ENCODE results near the gene YPEL3.
"Not testable (repeated sequence)": the region's sequence is repeated elsewhere in the genome, so short reads cannot be mapped to it uniquely, and the experiment has no call there.

Gene YPEL3, protein sequence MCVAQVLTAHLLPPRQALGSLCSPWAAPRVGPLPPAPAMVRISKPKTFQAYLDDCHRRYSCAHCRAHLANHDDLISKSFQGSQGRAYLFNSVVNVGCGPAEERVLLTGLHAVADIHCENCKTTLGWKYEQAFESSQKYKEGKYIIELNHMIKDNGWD

DNA sequence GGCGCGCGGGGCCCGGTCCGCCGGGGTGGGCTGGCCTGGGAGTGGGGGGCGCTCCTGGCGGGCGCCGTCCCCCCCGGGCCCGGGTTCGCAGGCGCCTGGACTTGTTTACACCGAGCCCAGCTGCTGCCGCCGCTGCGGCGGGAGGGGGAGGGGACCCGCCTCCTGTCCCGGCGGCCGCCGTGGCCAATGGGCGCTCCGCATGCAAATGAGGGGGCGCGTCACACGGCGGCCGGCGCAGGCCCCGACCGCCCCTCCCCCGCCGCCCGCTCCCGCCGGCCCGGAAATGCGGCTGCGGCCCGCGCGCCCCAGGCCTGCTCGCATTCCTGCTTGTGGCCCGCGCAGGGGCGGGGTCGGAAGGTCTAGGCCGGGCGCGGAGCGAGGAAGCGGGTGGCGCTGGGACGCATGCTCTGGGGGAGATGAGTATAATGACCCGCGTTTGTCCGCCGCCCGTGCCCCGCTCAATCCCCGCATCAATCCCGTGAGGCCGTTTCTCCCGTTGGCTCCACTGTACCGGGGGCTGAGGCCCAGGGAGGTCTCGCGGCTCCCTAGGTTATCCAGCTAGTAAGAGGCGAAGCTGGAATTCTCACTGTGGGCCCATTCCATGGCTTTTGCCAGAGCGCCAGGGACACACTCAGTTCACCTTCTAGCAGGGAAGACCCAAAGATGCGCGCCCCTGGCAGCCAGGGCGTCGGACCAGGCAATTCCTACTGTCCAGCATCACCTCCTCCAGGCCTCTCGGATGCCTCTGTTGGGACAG, at the start of gene YPEL3:
TSS of gene YPEL3 (minus strand) at position 109 of the 757 bp plus-strand sequence. CDS start 731 bp downstream, outside the sequence.
- peak; percentile 85 for DNase-seq (ENCODE audit: low read depth in 2 of 2)

DNA sequence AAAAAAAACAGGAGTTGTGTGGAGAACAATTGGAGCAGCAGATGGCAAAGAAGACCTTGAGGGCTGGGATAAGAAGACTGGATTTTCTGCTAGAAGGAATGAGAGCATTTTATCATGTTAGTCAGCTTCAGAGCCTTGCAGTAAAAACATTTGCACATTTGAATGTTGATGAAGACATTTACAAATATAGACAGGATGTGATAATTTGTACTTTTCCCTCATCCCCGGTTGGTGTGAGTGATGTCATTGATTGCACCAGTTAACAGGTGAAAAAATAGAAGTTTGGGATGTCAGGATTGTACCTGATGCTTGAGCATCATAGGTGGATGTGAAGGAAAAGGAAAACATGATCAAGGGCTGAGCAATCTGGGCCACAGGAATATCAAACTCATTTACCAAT, 49.6 kb upstream of the YPEL3 start:
- no peak for DNase-seq (ENCODE audit: low read depth in 2 of 2)

DNA sequence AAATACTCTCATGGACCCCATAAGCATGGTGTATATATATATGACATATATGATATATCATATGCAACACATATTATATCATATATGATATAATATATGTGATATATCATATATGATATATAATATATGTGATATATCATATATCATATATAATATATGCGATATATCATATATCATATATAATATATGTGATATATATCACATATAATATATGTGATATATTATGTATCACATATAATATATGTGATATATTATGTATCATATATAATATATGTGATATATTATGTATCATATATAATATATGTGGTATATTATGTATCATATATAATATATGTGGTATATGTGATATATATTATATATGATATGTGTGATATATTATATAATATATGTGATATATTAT, 48.9 kb upstream of the YPEL3 start:
- no peak for DNase-seq (ENCODE audit: low read depth in 2 of 2)

DNA sequence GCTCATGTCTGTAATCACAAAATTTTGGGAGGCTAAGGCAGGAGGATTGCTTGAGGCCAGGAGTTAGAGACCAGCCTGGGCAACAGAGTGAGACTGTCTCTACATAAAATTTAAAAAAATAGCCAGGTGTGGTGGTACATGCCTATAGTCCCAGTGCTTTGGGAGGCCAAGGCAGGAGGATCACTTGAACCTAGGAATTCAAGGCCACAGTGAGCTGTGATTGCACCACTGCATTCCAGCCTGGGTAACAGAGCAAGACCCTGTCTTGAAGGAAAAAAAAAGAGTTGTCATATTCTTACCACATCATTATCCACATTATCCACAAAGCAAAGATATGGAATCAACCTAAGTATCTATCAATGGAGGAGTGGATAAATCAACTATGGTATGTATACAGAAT, 48.0 kb upstream of the YPEL3 start:
- DNase-seq (ENCODE audit: low read depth in 2 of 2) = no peak

DNA sequence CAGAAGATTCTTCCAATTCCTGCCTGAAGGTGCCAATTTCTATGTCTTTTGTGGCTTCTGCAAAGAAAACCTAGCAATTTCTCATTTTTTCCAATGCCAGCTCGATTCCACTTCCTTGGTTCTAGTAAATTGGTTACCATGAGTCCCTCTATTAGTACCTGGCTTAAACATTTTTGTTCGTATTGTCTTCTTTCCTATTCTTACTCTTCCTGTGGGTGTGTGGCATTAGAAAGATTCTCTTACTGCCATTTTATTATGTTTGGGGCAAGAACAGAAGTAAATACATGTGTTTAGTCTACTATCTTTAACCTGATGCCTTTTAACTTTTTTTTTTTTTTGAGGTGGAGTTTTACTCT, 47.3 kb upstream of the YPEL3 start:
- DNase-seq (ENCODE audit: low read depth in 2 of 2) = no peak

DNA sequence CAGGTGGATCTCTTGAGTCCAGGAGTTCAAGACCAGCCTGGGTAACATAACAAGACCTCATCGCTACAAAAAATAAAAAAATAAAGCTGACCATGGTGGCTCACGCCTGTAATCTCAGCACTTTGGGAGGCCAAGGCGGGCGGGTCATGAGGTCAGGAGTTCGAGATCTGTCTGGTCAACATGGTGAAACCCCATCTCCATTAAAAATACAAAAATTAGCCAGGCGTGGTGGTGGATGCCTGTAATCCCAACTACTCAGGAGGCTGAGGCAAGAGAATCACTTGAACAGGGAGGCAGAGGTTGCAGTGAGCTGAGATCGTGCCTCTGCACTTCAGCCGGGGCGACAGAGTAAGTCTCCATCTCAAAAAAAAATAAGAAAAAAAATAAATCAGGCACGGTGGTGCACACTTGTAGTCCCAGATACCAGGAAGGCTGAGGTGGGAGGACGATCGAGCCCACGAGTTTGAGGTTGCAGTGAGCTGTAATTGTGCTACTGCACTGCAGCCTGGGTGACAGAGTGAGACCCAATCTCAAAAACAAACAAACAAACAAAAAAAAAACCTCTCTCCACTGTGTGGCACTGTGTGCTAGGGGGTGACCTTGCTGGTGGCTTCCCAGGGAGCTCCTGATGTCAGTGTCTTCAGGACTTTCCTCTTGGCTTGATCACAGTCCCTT, 46.8 kb upstream of the YPEL3 start:
- no peak for DNase-seq (ENCODE audit: low read depth in 2 of 2)

DNA sequence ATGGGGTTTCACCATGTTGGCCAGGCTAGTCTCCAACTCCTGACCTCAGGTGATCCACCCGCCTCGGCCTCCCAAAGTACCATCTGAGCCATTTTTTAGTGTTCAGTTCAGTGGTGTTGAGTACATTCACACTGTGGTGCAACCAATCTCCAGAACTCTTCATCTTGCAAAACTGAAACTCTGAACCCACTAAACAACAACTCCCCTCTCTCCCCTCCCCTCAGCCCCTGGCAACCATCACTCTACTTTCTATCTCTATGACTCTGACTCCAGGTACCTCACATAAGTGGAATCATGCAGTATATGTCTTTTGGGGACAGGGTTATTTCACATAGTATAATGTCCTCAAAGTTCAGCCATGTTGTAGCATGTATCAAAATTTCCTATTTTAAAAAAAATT, 45.7 kb upstream of the YPEL3 start:
- no peak for DNase-seq (ENCODE audit: low read depth in 2 of 2)

DNA sequence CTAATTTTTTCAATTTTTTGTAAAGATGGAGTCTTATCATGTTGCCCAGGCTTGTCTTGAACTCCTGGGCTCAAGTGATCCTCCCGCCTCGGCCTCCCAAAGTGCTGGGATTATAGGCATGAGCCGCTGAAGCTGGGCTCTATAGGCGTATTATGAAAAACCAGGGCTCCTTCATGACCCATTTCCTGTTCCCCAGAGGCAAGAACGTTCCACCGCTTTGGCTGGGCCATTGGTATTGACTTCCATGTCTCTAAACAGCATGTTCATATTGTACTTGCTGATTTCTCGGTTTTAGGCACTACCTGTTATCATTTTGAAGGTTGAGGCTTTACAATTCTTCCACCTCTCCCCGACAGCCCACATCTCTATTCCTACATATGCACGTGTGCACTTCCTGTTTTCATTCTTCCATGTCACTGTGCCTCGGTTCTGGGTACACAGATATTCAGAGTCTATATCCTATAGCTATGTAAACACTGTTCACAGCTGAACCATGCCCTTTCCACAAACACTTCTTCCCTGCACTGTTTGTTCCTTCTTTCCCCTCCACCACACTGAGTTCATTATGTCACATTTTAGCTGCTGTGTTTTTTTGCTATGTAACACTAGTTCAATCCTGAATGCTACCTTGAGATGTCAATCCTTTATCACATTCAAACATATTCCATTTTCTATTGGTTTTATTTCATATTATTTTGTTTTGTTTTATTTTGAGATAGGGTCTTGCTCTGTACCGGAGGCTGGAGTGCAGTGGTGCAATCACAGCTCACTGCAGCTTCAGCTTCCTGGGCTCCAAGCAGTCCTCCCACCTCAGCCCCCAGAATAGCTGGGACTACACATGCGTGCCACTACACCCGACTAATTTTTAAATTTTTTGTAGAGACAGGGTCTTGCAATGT, 43.8 kb upstream of the YPEL3 start:
- no peak for DNase-seq (ENCODE audit: low read depth in 2 of 2)

DNA sequence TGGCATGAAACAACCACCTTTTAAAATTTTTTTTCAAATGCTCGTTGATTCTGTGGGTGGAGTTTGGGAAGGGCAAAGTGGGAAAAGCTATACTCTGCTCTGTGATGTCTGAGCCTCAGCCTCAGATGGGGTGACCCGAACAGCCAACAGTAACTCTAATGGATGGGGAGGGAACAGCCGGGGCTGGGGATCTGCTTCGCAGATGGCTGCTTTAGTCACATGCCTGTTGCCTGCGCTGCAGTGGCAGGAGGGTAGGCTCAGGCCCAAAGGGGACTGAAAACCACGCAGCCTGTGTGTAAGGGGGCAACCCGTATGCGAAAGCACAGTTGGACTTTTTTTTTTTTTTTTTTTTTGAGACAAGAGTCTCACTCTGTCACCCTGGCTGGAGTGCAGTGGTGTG, 41.9 kb upstream of the YPEL3 start:
- DNase-seq (ENCODE audit: low read depth in 2 of 2) = no peak

DNA sequence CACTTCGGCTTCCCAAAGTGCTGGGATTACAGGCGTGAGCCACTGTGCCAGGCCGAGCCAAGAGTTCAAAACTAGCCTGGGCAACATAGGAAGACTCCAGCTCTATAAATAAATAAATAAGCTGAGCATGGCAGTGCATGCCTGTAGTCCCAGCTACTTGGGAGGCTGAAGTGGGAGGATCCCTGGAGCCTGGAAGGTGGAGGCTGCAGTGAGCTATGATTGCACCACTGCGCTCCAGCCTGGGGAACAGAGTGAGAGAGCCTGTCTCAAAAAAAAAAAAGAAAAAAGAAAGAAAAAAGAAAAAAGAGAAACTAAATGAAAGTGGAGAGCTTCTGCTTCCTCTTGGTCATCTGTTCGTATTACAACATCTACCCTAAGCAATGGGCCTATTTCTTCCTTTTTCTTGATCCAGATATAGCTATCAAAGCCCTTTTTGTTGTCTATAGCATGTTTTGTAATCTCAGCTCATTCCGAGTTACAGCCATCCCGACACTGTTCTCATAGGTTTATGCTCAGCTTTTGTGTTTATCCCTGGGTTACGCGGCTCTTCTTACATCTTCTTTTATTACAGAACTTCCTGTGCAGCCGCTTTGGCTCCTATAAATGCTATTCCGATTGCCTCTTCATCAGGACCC, 41.1 kb upstream of the YPEL3 start:
- DNase-seq (ENCODE audit: low read depth in 2 of 2) = no peak

DNA sequence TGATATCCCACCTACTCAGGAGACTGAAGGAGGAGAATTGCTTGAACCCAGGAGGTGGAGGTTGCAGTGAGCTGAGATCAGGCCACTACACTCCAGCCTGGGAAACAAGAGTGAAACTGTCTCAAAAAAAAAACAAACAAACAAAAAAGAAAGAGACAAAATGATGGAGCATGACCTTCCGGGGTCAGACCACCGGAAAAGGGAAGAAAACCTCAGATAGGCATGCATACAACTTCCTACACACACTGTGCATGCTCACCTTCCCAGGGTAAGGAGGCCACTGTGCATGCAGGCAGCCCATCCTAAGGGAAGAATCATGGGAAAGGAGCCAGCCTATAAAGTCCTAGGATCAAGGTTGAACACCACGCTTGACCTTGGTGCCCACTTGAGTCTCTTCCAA, 36.6 kb upstream of the YPEL3 start:
- DNase-seq (ENCODE audit: low read depth in 2 of 2) = no peak

DNA sequence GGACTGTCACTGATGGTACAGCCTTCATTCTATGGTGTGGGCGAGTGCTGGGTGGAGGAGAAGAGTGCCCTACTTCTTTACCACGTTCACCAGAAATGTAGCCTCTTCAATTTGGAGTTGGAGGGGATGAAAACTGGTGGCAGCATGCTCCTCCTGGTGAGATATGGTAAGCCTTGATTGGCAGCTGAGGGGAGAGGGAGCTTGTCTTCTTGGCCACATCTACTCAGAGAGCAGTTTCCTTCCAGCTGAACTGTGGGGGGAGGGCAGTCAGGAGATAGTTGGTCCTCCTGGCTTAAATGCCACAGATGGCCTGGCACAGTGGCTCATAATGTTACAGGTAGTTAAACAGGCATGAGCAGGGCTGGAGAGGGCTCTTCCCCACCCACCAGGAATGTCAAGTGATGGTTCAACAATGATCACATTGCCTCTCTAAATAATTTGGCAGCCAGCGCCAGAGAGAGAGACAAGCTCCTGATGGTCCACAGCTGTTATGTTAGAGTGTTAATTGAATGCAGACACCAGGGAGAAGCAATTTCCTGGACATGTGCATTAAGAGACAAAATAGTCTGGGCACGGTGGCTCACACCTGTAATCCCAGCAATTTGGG, 36.0 kb upstream of the YPEL3 start:
- DNase-seq (ENCODE audit: low read depth in 2 of 2) = no peak

DNA sequence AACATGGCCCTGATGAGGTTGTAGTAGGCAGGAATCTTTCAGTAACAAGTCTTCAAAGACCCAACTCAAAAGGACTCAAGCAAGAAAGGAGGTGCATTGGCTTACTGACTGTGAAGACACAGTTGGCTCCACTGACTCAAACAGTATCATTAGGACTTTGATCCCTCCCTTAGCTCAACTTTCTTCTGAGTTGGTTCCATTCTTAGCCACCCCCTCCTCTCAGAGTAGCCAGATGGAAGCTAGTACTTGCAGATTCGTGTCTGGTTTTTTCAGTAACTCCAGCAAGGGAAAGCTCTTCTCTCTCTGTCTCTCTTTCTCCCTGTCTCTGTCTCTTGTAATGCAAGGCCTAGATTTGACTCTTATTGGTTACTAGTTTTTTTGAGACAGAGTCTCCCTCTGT, 32.0 kb upstream of the YPEL3 start:
- no peak for DNase-seq (ENCODE audit: low read depth in 2 of 2)

DNA sequence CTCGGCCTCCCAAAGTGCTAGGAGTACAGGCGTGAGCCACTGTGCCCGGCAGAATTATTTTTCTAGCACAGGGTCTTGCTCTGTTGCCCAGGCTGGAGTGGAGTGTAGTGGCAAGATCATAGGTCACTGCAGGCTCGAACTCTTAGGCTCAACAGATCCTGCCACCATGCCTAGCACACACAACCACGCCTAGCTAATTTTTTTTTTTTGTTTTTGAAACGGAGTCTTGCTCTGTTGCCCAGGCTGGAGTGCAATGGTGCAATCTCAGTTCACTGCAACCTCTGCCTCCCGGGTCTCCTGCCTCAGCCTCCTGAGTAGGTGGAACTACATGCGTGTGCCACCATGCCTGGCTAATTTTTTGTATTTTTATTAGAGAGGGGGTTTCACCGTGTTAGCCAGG, 29.7 kb upstream of the YPEL3 start:
- DNase-seq (ENCODE audit: low read depth in 2 of 2) = not testable (repeated sequence)

DNA sequence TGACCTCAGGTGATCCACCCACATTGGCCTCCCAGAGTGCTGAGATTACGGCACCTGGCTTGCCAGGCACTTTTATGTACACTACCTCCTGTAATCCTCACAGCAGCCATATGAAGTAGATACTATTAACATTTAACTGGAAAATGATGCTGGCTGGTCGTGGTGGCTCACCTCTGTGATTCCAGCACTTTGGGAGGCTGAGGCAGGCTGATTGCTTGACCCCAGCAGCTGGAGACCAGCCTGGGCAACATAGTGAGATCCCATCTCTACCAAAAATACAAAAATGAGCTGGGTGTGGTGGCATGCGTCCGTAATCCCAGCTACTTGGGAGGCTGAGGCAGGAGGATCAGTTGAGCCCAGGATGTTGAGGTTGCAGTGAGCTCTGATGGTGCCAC, 29.0 kb upstream of the YPEL3 start:
- DNase-seq (ENCODE audit: low read depth in 2 of 2) = no peak

DNA sequence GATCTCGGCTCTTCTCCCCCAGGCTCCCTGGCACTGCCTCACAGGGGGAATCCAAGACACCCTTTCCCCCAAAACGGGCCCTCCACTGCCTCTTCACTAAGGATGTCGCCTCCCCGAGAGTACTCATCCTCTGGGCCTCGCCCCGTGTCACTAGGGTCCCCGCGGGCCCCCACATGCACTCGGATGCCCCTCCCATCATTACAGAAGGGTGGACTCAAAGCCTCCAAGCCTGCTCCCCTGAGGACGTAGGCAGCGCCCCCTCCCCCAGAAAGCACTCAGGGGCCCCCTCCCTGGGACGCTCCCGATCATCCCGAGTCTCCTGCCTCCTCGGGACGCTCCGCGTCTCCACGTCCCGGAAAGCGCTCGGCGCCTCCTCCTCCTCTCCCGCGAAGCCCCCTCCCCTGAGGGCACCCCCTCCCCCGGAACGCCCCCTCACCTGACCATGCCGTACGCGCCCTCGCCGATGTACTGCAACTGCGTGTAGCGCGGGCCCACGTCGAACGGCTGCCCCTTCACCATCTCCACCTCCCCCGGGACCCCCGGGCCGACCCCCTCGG, 26.7 kb upstream of the YPEL3 start:
- no peak for DNase-seq (ENCODE audit: low read depth in 2 of 2)

DNA sequence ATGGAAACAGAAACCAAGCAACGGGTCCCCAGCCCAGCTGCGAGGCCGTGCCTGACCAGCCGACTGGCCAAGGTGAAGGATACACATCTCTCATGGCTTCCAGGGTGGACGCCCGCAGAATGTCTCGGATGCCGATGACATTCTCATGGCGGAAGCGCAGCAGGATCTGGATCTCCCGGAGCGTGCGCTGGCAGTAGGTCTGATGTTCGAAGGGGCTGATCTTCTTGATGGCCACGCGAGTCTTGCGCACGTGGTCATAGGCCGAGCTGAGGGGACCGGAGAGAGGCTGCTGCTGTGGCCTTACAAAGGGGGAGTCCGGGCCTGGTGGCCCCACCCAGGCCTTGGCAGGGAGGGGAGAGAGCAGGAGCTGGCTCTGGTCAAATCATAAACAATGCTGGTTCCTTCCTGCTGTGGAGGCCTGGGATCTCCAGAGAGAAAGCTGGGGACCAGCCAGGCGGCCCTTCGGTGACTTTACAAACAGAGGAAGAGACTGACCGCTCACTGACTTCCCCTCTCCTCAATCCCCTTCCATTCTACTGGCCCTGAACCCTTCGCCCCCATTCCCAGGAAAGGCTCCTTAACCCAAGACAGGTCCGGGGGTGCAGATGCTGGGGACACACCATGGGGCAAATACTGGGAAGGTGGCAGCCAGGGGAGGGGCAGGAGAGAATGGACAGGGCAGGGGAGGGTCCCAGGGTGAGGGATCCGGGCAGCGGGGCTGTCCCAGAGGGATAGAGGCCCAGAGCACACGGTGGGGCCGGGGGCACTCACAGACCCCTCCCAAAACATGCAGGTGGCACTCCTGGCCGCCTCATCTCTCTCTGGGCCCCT, 25.9 kb upstream of the YPEL3 start:
- no peak for DNase-seq (ENCODE audit: low read depth in 2 of 2)

DNA sequence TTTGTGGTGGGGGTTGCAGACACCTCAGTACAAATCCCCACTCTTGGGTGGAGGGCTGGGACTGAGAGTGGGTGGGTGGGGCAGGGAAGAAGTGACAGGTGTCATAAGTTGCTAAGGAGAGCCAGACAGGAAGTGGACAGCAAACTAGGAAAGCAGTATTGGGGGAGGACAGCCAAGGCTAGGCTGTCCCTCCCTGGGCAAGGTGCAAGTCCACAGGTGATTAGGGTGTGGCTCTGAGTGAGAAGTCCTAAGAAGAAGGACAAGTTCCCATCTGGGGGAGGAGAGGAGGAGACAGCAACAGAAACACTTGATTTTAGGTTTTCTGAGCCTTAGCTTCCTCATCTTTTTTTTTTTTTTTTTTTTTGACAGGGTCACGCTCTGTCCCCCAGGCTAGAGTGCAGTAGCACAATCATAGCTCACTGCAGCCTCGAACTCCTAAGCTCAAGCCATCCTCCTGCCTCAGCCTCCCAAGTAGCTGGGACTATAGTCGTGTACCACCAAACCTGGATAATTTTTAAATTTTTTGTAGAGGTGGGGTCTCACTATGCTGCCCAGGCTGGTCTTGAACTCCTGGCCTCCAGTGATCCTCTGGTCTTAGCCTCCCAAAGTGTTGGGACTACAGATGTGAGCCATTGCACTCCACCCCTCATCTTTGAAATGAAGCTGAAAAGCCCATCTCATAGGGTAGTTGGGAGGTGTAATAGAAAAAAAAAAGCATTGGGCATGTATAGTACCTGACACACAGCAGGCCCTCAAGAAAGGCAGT, 24.5 kb upstream of the YPEL3 start:
- no peak for DNase-seq (ENCODE audit: low read depth in 2 of 2)

DNA sequence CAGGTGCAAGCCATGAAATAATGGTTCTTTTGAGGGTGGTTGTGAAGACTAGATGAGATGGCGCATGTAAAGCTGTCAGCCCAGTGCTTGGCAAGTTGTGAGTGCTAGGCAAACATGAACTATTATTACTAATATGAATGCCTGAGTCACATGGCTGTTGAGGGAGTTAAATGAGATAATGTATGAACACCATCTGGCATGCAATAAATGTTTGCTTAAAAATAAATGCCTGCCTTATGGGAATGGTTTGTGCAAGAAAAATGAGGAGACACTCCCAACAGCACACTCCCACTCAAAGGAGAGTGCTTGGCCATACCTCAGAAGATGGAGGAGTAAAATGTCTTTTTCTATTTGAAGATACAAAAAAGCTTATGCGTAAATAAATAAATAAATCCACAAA, 23.4 kb upstream of the YPEL3 start:
- no peak for DNase-seq (ENCODE audit: low read depth in 2 of 2)
